GM18499 (cell line): Measurements from ENCODE around the gene JMJD4.
"Not testable (repeated sequence)": the region's sequence is repeated elsewhere in the genome, so short reads cannot be mapped to it uniquely, and the experiment has no call there.

Experiments used
- ATAC-seq: cut with Tn5 transposase; IDR thresholded peaks from one replicate; pipeline ENCODE4 v1.9.1; 2021; ENCODE audit warnings: moderate number of reproducible peaks; ENCODE audit not compliant: insufficient read depth, unreplicated experiment

JMJD4 gene

GRCh38 chr1:227707846-227708245 lies 27.3 kb downstream of the JMJD4 start:
- no peak for ATAC-seq

- not testable (repeated sequence) for ATAC-seq
Measured at GRCh38 chr1:227701631-227702030, 33.5 kb downstream of the JMJD4 start.

- ATAC-seq: no peak
Measured at GRCh38 chr1:227697321-227697864, 37.7 kb downstream of the JMJD4 start.

GRCh38 chr1:227685807-227686206 lies 49.3 kb downstream of the JMJD4 start:
- ATAC-seq: no peak
